Glomerular visceral epithelial cell (primary cell): Measurements from ENCODE around the gene SUSD6.
"Not testable (repeated sequence)": the region's sequence is repeated elsewhere in the genome, so short reads cannot be mapped to it uniquely, and the experiment has no call there.

Source experiments
- DNase-seq: peaks from one replicate; pipeline ENCODE4 v3.0.0-alpha.2; 2016; ENCODE audit errors: extremely low spot score

SUSD6 gene

DNA sequence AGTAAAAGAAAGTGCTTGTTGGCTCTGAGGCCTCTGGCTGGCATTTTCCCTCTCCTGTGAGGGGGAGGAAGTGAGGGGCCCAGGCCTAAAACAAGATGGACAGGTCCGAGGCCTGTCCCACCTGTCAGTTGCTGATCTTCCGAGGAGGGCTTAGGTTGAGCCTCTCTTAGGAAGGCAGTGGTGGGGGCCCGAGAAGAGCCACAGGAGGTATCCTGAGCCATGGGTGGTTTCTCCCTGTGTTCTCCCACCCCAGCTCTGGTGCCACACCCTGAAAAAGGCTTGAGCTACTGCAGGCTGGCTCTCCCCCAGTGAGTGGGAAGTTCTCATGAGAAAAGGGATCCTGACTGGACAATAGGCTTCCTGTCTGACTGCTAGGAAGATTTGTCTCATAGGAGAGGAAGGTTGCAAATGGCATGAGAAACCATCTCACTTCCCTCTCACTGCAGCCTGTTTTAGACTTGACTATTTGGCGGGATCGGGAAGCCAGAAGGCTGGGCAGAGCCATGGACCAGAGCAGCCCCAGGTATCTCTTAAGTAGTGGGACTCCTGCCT lies 83.4 kb downstream of the SUSD6 start:
- no peak for DNase-seq

DNA sequence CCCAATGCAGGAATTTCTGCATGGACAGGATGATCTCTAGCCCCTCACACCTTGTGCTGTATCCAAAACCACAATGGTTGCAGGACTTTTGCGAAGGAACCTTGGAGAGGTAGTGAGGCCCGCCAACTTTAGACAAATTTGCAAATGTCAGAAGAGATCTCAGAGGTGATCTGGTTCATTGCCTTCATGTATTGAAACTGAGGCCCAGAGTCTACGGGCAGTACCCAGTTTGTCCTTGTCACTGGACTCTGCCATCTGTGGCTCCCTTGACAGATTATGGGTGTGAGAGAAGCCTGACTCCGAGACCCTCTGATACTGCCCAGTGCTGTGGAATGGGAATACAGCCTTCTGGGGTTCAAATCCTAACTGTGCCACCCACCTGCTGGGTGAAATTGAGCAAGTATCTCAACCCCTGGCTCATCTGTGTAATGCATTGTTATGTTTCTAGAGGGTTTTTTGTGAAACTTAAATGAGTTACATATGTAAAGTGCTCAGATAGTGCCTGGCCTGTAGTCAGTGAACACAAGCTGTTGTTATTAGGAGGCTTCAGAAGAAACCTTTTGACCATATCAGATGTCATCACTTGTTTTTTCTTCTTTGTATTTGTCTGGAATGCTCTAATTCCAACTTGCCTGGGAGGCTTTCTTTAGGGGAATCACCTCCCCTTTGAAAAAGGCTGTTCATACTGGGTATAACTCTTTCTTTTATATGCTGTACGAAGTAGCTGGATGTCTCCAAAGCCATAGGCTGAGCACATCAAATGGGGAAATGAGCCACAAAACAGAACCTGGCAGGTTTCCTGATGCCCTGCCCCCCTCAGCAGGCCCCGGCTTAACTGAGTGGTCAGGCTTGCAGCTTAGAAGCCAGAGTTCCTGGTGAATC lies 84.2 kb downstream of the SUSD6 start:
- DNase-seq, result peak; percentile 43

DNA sequence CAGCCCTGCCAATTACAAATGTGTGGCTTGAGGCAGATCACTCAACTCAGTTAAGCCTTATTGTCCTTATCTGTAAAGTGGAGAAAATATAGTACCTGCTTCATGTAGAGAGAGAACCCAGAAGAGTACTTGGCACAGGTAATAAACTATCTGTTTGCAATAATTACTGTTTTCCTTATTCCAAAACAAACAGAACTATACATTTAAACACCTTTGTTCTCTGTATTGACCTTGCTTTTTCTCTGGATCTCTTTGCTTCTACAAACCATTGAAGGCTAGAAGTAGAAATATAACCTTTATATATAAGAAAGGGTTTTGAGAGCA lies 84.8 kb downstream of the SUSD6 start:
- DNase-seq, result no peak

DNA sequence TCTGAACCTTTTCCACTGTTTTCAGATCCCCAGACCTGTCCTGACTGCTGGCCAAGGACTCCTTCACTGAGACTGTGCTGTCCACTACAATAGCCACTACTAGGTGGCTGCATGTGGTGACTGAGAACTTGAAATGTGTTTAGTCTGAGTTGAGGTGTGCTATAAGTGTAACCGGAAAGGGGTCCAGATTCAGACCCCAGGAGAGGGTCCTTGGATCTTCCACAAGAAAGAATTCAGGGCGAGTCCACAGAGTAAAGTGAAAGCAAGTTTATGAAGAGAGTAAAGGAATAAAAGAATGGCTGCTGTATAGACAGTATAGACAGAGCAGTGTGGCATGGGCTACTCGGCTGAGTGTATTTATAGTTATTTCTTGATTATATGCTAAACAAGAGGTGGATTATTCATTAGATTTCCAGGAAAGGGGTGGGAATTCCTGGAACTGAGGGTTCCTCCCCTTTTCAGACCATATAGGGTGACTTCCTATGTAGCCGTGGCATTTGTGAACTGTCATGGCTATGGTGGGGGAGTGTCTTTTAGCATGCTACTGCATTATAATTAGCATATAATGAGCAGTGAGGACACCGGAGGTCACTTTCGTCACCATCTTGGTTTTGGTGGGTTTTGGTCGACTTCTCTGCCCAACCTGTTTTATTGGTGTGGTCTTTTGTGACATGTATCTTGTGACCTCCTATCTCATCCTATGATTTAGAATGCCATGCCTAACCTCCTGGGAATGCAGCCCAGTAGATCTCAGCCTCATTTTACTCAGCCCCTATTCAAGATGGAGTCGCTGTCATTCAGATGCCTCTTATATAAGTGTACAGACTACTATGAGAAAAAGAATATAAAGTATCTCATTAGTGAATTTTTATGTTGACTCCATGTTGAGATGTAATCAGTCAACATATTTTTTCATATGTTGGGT lies 85.5 kb downstream of the SUSD6 start:
- DNase-seq, result no peak

DNA sequence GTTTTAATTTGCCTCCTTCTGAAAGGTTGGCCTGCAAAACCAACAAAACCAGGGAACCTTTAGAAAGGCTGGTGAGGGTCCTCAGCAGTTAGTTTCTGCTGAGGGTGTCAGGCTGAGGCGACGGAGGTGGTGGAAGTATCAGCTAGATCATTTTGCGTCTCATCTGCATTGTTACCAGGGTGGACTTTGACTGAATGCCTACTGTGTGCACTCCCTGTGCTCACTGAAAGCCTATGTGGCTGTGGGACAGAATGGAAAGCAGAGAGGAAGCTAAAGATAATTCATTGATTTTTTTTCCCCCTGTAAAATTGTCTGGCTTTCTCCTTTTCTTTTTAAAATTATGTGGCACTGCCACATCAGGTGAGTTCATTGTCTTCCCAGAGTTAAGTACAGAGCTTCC lies 87.2 kb downstream of the SUSD6 start:
- no peak for DNase-seq

DNA sequence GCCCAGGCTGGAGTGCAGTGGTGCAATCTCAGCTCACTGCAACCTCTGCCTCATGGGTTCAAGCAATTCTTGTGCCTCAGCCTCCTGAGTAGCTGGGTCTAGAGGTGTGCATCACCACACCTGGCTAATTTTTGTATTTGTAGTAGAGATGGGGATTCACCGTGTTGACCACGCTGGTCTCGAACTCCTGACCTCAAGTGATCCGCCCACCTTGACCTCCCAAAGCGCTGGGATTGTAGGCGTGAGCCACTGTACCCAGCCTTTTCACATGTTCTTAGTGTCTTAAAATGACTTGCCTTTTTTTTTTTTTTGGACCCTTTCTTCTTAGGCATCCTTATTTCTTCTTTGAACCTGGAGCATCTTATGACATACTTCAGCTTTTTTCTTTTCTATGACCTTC lies 87.8 kb downstream of the SUSD6 start:
- not testable (repeated sequence) for DNase-seq

DNA sequence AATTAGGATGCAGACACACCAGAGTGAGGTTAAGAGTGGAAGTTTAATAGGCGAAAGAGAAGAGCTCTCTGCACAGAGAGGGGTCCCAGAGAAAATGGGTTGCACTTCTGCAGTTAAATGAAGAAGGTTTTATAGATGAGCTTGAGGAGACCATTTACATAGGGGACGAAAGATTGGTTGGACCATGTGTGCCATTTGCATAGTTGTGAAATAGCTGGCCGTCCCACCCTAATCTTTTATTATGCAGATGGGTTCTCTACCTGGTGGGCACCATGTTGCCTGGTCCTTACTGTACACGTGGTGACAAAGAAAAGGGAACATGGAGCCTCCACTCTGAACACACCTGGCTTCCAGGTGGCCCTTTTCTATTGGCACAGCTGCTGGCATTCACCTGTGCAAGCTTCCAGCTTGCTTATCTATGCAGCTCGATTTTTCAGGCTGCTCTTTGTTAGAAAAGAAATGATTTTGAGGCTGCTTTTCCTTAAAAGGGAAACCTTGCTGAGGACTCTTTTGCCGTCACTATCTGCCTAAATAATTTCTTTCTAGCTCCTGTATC lies 88.4 kb downstream of the SUSD6 start:
- DNase-seq, result no peak

DNA sequence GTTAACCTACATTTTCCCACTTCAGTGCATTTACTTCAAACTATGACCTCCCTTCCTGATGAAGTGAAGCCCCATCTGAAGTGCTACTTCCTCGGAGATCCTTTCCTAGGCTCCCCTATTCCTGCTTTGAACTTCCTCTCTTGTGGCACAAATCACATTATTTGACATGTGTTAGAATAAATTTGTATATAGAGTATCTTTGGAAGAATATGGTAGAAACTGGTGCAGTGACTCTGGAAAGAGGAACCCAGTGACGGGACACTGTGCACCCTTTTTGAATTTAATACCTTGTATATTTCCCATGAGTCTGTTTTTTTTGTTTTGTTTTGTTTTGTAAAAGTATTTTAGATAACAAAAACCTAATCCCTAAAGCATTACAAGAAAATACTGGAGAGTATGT lies 89.2 kb downstream of the SUSD6 start:
- DNase-seq, result no peak

DNA sequence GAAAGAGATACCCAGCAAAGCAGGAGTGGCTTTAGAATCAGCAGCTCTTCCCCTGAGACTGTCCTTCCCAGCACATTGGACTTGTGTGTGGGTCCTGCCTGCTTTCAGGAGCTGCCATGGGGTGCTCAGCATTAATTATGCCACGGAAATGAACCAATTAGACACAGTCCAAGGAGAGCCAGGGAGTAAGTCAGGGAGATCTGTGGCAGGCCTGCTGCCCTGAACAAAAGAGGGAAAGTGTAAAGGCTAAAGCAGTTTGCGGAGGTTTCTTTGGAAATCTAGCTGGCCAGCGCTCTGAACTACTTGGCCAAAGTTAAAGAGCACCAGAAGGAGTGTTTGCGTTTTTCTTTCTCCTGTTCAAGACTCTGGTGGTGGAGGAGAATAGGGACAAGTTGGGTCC lies 89.9 kb downstream of the SUSD6 start:
- no peak for DNase-seq

DNA sequence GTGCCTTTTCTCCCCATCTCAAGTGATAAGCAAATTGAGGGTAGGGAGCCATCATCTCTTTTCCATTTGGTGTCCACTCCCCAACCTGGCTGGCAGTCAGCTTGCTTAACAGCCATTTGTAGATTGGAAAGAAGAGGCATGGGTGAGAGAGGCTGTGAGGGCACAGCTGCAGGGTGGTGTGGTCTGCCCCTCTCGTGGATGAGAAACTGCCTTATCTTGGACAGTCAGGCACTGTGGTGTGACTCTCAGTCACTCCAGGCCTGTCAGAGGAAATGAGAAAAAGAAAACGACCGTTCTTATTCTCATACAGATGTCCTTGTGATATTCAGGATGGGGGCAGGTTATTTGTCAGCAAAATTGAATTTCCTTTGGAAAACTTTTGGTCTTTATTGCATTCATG lies 90.5 kb downstream of the SUSD6 start:
- no peak for DNase-seq

DNA sequence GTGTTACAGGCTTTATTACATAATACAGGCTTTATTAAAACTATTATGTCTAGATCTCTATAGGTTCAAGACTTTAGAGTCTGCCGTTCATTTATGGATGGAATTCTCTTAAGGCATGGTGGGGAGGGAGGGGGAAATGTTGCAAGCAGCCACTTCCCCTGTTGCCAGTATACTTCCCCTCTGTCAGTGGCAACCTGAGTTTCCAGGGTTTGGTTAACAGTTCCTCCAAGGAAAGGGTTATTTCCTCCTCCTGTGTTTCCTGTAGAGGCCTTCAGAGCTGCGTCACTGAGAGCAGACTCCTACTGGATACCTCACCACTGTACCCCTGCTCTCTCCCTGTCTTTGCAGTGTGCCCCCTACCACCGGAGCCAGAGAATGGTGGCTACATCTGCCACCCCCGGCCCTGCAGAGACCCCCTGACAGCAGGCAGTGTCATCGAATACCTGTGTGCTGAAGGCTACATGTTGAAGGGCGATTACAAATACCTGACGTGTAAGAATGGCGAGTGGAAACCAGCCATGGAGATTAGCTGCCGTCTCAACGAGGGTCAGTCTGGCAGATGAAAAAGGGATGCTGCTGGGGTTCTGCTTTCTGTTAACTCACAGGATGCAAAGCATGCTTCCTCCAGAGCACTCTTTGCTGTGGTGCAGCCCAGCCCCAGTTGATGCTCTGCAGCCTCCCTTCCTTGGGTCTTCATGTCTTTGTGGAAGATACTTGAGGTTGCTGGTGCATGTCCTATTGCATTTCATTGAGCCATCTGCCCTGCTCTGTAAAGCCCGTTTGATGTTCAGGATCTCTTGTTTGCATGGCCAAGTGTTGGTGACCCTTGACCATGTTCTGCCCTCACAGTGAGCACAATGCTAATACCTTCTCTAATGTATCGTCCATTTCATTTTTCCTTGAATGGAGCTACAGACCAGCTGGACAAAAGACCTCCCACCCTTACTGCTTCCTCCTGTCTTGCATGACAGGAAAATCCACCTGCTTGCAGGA lies 91.9 kb downstream of the SUSD6 start:
- DNase-seq, result no peak

DNA sequence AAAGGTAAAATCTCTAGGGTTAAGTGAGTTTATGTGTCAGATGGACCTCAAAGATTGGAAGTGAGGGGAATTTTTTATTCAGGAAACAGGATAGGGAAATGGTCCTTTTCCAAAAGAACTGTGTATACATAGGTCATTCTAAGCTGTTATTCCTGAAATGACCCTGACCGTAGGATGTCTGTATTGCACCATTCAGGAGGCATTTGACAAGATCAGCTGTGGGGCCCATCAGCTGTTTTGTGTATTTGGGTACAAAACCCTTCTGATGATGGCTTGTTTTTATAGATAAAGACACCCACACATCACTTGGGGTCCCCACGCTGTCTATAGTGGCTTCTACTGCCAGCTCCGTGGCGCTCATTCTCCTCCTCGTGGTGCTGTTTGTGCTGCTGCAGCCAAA lies 92.9 kb downstream of the SUSD6 start:
- DNase-seq, result no peak

DNA sequence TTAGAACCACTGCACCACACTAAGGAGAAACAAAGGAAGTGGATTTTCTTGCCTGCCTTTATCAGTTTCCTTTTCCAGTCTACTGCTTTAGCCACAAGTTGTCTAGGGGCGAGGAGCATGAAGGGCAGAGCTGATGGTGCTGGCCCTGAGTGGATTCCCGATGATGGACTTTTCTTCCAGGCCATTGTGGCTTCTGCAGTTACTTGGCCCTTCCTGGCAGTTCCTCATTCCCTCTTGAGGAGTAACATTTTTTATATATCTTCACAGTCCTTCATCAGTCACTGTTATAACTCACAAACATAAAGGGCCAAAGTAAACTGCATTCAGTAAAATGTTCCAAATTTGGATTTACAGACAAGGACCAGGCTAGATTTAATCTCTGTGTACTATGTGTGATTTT lies 94.3 kb downstream of the SUSD6 start:
- DNase-seq, result no peak

DNA sequence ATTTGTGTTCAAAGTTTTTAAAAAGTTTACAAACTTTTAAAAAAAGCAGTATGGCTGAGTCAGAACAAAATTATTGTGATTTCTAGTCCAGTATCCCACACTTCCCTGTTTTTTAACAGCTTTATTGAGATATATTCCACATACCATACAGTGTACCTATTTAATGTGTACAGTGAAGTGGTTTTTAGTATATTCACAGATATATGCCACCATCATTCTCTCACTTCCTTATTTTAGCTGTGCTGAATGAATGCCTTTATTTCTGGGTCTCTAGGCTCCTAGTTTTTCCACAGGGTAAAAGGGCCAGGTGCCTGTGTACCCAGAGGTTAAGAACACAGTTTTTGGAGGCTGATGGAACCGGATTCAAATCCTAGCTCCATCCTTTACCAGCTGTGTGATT lies 96.7 kb downstream of the SUSD6 start:
- DNase-seq, result no peak

DNA sequence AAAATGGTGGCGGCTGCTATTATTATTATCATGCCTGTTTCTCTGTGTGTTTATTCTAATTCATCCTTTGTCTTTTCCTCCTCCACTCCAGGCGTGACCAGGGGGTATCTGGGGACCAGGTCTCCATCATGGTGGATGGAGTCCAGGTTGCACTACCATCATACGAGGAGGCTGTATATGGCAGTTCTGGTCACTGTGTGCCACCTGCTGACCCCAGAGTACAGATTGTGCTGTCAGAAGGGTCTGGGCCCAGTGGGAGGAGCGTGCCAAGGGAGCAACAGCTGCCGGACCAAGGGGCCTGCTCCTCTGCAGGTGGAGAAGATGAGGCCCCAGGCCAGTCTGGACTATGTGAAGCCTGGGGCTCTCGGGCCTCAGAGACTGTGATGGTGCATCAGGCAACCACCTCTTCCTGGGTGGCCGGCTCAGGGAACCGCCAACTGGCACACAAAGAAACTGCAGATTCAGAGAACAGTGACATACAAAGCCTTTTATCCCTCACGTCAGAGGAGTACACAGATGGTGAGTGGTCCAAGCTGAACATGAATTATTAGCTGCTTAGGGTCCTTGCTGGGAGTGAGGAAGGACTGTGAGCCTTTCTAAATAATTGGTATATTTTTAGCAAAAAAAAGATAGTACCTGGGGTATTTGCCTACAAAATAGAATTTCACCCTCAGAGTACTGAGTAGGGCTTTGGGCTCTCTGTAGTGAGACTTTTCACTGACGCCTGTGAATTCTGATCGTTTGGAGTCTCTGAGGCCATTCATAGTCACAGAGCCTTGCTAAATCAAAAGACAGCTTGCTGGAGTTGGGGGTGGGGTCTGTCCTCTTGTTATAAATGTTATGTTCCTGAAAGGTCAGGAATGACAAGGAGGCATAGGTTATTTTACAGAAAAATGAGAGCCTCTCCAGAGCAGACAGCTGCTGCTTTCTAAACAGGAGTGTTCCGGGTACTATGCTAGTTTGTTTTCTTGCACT lies 97.5 kb downstream of the SUSD6 start:
- DNase-seq, result no peak

DNA sequence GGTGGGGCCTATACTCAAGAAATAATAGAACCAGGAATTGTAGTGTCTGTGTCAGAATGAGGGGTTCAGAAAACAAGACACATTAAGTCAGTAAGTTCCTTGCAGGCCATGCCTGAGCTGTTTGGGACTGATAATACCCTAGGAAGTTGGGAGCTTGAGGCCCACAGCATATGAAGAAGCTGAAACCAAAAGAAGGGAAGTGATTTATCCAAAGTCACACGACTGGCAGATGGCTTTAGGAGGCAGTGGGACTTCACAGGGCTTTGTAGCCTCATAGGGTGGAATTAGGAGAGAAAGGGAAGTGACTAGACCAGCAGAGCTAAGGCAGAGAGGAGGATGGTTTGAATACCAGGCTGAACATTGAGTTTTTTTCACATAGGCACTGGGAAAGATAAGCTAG lies 99.0 kb downstream of the SUSD6 start:
- DNase-seq, result no peak

DNA sequence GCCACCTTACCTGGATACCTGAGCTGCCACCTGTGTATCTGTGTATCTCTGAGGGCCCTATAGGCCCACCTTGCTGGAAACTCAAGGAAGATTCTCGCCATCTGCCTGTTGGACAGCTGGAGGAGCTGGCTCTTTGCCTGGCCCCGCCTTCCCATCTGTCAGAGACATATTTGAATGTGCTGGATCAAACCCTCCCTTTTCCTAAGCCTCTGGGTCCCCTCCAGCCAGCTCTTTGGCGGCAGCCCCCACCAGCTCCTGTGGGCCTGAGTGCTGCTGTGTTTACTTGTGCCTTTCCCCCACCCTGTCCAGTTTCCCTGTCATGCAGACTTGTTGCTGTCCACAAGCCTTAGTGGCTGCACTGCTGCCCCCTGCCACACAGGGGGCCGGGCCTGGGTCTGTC lies 99.7 kb downstream of the SUSD6 start:
- DNase-seq, result no peak

DNA sequence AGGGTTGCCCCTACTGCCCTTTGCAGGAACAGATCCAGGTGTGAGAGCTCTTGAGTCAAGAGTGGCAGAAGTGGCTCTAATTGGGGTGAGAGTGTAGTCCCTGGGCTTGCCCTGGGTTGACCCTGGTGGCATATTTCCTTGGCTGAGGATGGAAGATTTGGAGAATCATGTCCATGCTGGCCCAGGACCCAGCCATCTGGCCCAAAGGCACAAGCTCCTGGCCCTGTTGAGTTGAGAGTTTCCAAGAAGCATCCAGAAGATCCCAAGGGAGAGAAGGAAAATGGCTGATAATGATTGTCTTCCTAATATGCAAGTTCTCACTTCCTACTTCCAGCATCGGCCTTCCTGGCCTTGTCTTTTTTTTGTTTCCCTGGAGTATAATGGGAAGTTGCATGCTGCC lies 100.1 kb downstream of the SUSD6 start:
- no peak for DNase-seq

DNA sequence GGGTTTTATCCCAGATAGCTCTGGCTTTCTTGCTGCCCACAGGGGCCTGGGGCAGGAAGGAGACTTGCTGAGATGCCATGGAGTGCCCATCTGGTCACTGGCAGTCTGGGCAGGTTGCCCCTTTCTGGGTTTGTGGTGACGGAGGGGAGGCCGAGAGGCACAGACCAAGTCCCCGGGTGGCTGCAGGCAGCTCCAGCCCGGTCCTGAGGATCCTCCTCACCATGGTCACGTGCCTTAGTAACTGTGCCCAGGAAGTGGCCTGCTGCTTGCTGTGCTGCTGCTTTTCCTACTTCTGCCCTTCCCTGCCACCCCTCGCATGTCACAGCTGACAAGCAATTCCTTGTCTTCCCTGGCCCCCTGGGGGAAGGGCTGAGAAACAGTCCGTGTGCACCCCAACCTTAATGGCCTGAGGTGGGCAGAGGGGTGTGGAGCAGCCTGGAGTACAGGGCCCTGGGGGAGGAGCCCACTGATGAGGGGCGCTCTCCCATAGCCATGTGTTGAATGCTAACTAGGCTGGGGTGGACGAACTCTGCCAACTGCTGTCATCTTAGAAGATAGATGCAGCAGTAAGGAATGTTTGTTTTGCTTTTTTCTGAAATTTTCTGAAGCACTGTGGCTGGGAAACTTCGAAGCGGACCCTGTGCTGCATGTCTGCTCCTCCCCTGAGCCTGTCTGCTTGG lies 100.6 kb downstream of the SUSD6 start:
- no peak for DNase-seq
